Sigmoid colon (tissue), 4 donors: Measurements from ENCODE around the gene KCNT1.

Experiments used
- CTCF ChIP-seq, 4 experiments: fragments of 450-650 bp in 3 of 4; fragments of 200-600 bp in 1 of 4; IDR thresholded peaks; one replicate each; pipeline ENCODE4 v1.5.1; 2016 to 2019; ENCODE audit warnings: antibody characterized with exemption in 4 of 4, mild to moderate bottlenecking in 3 of 4, moderate library complexity in 2 of 4
- POLR2A ChIP-seq, 2 donors: fragments of 450-650 bp; IDR thresholded peaks; one replicate each; pipeline ENCODE4 v1.6.1; 2016; ENCODE audit warnings: antibody characterized with exemption in 2 of 2, mild to moderate bottlenecking in 2 of 2, moderate library complexity in 2 of 2
- POLR2AphosphoS5 ChIP-seq, 4 donors: sonication (generic); formaldehyde crosslinking; IDR thresholded peaks; one replicate each; pipeline ENCODE4 v1.6.1; 2017; ENCODE audit warnings: antibody characterized with exemption in 4 of 4

GRCh38 chr9:135775911-135776310 is 73.9 kb downstream of the KCNT1 start:
- TF ChIP-seq CTCF (IDR thresholded peaks at IDR 0.05): no peak
- TF ChIP-seq POLR2AphosphoS5 (IDR thresholded peaks at IDR 0.05): no peak
- TF ChIP-seq POLR2A (IDR thresholded peaks at IDR 0.05): no peak
